Measurements from ENCODE around the gene UST.

GRCh38 chr6:148814869-148815268, 68.0 kb downstream of the UST start:
- TF ChIP-seq CTCF (IDR thresholded peaks at IDR 0.05; ENCODE audit: insufficient read depth, low read length, poor library complexity, severe bottlenecking) (no peak), EZH2phosphoT487 (conservative IDR thresholded peaks at IDR 0.05; ENCODE audit: low read length) (no peak)

All from SU-DHL-6 (cell line).